Progenitor cell of endocrine pancreas (in vitro differentiated cells): ENCODE data around the gene ATF6. TPM values are rescaled to one million over a fixed set of nuclear protein-coding genes. Genes with fewer than 3 reads are reported as not detected.
"Not testable (repeated sequence)": the region's sequence is repeated elsewhere in the genome, so short reads cannot be mapped to it uniquely, and the experiment has no call there.

Experiments
- DNase-seq: peaks from one replicate; pipeline ENCODE4 v3.0.0; 2021; ENCODE audit warnings: low spot score; ENCODE audit not compliant: unreplicated experiment
- H3K27ac Mint-ChIP-seq: 2 replicates; pipeline ENCODE4 v1.8.0; 2021; ENCODE audit warnings: mild to moderate bottlenecking, moderate library complexity, mixed read lengths
- H3K27me3 Mint-ChIP-seq: 2 replicates; pipeline ENCODE4 v1.8.0; 2021; ENCODE audit warnings: mixed read lengths
- H3K36me3 Mint-ChIP-seq: 2 replicates; pipeline ENCODE4 v1.8.0; 2022; ENCODE audit warnings: mixed read lengths; ENCODE audit not compliant: insufficient read depth
- H3K4me1 Mint-ChIP-seq: 2 replicates; pipeline ENCODE4 v1.8.0; 2021; ENCODE audit warnings: low read depth, mixed read lengths
- H3K4me3 Mint-ChIP-seq: 2 replicates; pipeline ENCODE4 v1.8.0; 2021; ENCODE audit warnings: low read depth, mild to moderate bottlenecking, moderate library complexity, mixed read lengths
- H3K9me3 Mint-ChIP-seq: 2 replicates; pipeline ENCODE4 v1.8.0; 2021; ENCODE audit warnings: low read depth, mixed read lengths
- CTCF ChIP-seq: fragments of 200-600 bp; sonication (generic); IDR thresholded peaks from one replicate; pipeline ENCODE4 v1.5.0; 2021; ENCODE audit warnings: antibody characterized with exemption, mild to moderate bottlenecking; ENCODE audit not compliant: unreplicated experiment
- total RNA-seq: library from RNA; stranded (reverse); gene quantifications from 2 replicates; pipeline ENCODE4 v1.2.1, GENCODE V29; 2021

The ATF6 gene
- total RNA-seq, 1 donor from 2014 or later, result 20.4 TPM

GRCh38 chr1:161720956-161721737, 45.0 kb upstream of the ATF6 start, which contains the start of gene FCRLB:
Gene FCRLB (plus strand): TSS chr1:161721544. CDS start chr1:161722673, 1,129 bp downstream.
- peaks cover 45% of the 10 kb centered on the region for H3K27me3 Mint-ChIP-seq
- H3K9me3 Mint-ChIP-seq, result no peaks in the 10 kb centered on the region
- no peaks in the 10 kb centered on the region for H3K36me3 Mint-ChIP-seq
- H3K4me3 Mint-ChIP-seq, result no peak within 1 kb of the TSS
- H3K4me1 Mint-ChIP-seq, result peaks cover 8% of the 10 kb centered on the region
- no peak within 1 kb of the TSS for H3K27ac Mint-ChIP-seq
- no peak for TF ChIP-seq CTCF
- no peak for DNase-seq

- H3K27ac Mint-ChIP-seq, result no peak overlapping the region
- H3K27me3 Mint-ChIP-seq, result peaks cover 45% of the 10 kb centered on the region
- no peak for TF ChIP-seq CTCF
- H3K36me3 Mint-ChIP-seq, result no peaks in the 10 kb centered on the region
- no peak for DNase-seq
- H3K4me3 Mint-ChIP-seq, result no peak overlapping the region
- H3K4me1 Mint-ChIP-seq, result peaks cover 8% of the 10 kb centered on the region
- no peaks in the 10 kb centered on the region for H3K9me3 Mint-ChIP-seq
Measured at GRCh38 chr1:161721738-161722343, 44.3 kb upstream of the ATF6 start.

DNA sequence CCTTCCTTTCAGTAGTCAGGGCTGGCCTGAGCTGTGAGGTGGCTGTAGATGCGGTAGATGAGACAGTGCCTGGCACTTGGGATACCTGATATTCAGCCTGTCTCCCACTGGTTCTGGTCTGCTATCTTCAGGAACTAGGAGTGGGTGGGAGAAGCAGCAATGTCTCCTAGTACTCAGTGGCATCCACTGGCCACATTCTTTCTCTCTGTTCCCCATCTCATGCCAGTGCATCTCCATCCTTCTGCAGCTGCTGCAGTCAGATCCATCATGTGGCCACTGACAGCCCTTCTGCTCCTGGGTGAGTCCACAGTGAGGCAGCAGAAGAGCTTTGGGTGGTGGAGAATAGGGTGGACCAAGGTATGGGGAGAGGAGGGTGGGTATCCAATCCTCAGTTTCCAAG, 43.7 kb upstream of the ATF6 start:
- no peaks in the 10 kb centered on the region for H3K36me3 Mint-ChIP-seq
- TF ChIP-seq CTCF, result no peak
- DNase-seq, result no peak
- peaks cover 8% of the 10 kb centered on the region for H3K4me1 Mint-ChIP-seq
- H3K4me3 Mint-ChIP-seq, result no peak overlapping the region
- H3K9me3 Mint-ChIP-seq, result no peaks in the 10 kb centered on the region
- peaks cover 42% of the 10 kb centered on the region for H3K27me3 Mint-ChIP-seq
- H3K27ac Mint-ChIP-seq, result no peak overlapping the region

GRCh38 chr1:161723459-161724141, 42.5 kb upstream of the ATF6 start:
- Mint-ChIP-seq H3K4me3 (no peak overlapping the region), H3K9me3 (no peaks in the 10 kb centered on the region), H3K27ac (no peak overlapping the region), H3K27me3 (peaks cover 41% of the 10 kb centered on the region), H3K4me1 (peaks cover 9% of the 10 kb centered on the region), H3K36me3 (no peaks in the 10 kb centered on the region)
- no peak for TF ChIP-seq CTCF
- DNase-seq, result no peak

- H3K9me3 Mint-ChIP-seq, H3K36me3 Mint-ChIP-seq, H3K4me1 Mint-ChIP-seq, DNase-seq: not testable (repeated sequence)
- H3K27me3 Mint-ChIP-seq, result peaks cover 47% of the 10 kb centered on the region
- peak overlapping the region; percentile 78 for H3K4me3 Mint-ChIP-seq
- peak overlapping the region; percentile 51 for H3K27ac Mint-ChIP-seq
Measured at GRCh38 chr1:161725258-161725907, 40.7 kb upstream of the ATF6 start.
